GM21786 (cell line): ENCODE measurements around the gene PPP1R10.
"Not testable (repeated sequence)": the region's sequence is repeated elsewhere in the genome, so short reads cannot be mapped to it uniquely, and the experiment has no call there.

ENCODE experiments used
- ATAC-seq: cut with Tn5 transposase; IDR thresholded peaks from one replicate; pipeline ENCODE4 v1.9.1; 2021; ENCODE audit not compliant: unreplicated experiment

The PPP1R10 gene

GRCh38 chr6:30616811-30617564 is at the start of gene PPP1R10:
Gene PPP1R10 (minus strand): TSS chr6:30617243. CDS start chr6:30609944, 7,299 bp downstream.
- ATAC-seq = peak; percentile 81

DNA sequence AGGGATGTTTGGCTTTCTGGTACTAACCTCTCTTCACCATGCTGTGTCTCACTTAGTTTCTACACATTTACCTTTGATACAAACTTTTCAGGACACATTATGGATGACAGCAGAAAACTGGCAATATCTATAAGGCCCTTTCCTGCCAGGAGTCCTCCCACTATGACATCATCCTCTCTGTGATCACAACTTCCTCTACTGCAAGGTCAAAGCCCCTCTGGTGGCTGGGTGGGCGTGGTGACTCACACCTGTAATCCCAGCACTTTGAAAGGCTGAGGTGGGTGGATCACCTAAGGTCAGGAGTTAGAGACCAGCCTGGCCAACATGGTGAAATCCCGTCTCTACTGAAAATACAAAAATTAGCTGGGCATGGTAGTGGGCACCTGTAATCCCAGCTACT is 49.3 kb upstream of the PPP1R10 start:
- not testable (repeated sequence) for ATAC-seq

- no peak for ATAC-seq
These were observed 48.1 kb upstream of the PPP1R10 start for GRCh38 chr6:30664994-30665767.

- not testable (repeated sequence) for ATAC-seq
These were observed 40.9 kb upstream of the PPP1R10 start for GRCh38 chr6:30657922-30658321.

DNA sequence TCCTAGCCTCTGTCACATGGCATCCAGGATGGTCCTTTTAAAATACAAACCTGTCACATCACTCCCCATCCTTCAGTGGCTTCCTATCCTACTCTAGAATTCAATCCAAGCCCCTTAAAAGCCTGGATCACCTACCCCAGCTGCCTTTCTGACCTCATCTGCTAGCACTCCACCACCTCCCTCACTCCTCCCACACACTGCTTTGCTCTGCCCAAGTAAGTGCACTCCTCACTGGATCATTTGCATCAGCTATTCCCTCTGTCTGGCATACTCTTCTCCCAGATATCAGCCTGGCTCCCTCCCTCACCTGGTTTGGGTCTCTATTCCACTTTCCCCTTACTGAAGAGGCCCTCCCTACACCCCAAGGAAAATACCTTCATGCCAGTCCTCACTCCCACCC is 40.4 kb upstream of the PPP1R10 start:
- no peak for ATAC-seq

- no peak for ATAC-seq
These were observed 39.5 kb upstream of the PPP1R10 start for GRCh38 chr6:30656513-30656912.

DNA sequence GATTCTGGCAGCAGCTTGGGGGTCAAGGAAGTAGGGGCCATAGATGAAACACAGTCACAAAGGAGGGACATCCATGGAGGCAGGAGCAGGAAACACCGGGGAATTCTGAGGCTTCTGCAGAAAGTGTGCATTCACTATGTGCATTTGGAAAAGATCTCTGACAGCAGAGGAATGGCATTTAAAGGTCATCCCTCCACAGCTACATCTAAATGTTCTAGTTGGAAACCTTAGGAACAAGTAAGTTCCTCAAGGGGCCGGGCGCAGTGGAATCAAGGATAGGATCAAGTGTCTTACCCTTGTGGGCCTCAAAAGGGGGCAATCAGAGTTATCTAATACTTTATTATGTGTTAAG is 38.7 kb upstream of the PPP1R10 start:
- ATAC-seq = no peak

- no peak for ATAC-seq
These were observed 38.0 kb upstream of the PPP1R10 start for GRCh38 chr6:30654798-30655742.

GRCh38 chr6:30651143-30651542 is 34.1 kb upstream of the PPP1R10 start:
- ATAC-seq = no peak

GRCh38 chr6:30647242-30648116 is 30.4 kb upstream of the PPP1R10 start:
- peak; percentile 55 for ATAC-seq

- ATAC-seq = peak; percentile 45
These were observed 29.6 kb upstream of the PPP1R10 start, which contains the start of gene C6orf136 for GRCh38 chr6:30646450-30647241. Gene C6orf136 (plus strand): TSS chr6:30647133. CDS start chr6:30647232, 99 bp downstream.

DNA sequence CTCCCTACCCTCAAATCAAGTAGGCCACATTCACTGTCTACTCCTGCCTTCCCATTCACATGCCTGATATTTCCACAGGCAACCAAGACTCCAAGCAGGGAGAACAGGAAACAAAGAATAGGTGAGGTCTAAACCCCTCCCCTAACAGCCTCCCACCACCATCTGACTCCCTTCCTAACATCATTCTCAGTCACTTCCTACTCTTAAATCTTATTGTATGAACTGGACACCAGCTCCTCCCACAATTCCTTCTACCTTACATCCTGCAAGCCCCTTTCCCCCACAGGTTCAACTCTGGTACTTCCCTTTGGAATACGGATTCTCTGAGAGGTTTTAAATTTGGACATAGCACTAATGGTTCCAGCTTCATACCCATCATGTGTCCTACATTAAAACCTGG is 28.9 kb upstream of the PPP1R10 start:
- no peak for ATAC-seq

- ATAC-seq = no peak
These were observed 27.7 kb upstream of the PPP1R10 start for GRCh38 chr6:30644769-30645168.

DNA sequence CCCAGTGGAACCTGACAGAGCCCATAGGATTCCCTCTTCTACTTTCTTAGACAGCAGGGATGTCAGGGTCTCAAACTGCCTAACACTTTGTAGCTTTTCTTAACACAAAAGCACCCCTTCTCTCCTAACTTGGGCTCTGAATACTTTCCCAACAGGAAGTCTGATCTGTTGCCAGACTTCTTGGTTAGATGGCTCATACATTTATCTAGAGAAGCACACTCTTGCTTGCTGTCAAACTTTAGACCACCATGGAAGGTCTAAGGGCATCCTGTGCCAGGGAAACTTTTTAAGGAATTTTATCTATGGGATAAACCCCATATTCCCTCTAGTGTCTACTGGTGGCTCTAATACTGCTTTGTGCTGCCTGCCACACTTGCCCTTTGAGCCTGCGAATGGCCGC is 26.6 kb upstream of the PPP1R10 start:
- ATAC-seq = no peak

DNA sequence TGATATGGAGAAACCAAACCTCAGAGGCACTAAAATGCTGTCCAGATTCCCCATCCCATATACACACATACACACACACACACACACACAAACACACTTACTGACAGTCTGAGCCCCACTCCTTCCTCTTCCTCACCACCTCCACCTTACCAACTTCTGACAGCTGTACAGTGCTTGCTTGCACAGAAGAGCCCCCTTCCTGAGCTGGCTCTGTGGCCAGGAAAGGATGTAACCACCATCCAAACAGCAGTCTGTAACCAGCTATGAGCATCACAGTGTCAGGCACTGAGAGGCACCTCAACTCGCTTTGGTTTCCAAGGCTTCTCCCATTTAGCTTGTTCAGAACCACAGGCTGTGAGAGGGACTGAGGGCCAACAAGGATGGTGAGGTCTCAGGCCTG is 24.0 kb upstream of the PPP1R10 start:
- no peak for ATAC-seq

GRCh38 chr6:30640481-30640880 is 23.4 kb upstream of the PPP1R10 start:
- ATAC-seq = no peak

DNA sequence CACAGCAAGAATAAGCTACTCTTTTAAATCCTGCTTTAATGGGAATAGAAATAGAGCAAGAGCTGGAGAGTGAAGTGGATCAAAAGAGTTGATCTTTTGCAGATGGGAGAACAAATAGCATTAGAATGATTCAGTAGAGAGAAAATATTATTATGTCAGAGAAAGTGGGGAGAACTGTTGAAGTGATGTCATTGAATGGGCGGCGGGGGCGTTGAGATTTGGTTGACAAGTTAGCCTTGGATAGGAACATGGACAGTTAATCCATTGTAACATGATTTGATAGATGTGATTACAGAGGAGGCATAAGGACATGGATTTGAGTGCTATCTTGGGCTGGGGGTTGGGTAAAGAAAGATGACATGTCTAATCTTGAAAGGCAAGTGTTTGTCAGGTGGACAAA is 18.8 kb upstream of the PPP1R10 start:
- no peak for ATAC-seq

DNA sequence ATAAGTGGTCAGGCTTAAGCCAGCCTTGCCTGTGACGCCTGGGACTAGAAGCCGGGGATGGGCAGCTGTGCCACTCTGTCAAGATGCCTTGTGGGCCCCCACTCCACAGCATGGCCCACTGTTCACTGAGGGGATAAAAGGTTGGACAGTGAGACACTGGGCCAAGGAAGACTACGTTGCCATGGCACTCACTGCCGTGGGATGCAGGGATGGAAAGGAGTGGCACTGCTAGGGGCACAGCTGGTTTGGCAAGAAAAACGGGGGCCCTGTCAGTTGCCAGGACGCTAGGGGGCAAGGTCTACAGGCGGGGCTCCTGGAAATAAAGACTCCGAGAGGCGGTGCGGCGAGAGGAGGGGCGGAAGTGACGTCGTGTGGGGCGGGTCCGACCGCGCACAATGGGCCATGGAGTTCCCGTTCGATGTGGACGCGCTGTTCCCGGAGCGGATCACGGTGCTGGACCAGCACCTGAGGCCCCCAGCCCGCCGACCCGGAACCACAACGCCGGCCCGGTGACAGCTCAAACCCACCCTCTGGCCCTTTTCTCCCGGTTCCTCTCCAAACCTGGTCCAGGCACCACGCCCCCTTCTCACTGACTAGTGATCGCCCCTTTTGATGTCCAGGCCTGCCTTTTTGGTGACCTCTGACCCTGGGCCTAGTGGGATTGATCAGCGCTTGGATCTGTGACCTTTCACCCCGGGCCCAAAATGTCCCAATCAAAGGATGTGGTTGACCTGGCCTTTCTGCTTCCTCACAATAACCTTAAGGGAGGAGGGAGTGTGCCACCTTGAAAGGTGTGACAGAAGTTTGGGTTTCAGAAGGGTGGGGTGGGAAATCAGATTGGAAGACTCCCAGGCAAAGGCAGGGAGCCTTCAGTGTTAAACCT is 9.7 kb upstream of the PPP1R10 start, which contains the start of gene ATAT1:
TSS of gene ATAT1 (plus strand) at position 391 of the 883 bp plus-strand sequence.
- peak; percentile 85 for ATAC-seq
